ENCODE data around the gene TSPAN5.

DNA sequence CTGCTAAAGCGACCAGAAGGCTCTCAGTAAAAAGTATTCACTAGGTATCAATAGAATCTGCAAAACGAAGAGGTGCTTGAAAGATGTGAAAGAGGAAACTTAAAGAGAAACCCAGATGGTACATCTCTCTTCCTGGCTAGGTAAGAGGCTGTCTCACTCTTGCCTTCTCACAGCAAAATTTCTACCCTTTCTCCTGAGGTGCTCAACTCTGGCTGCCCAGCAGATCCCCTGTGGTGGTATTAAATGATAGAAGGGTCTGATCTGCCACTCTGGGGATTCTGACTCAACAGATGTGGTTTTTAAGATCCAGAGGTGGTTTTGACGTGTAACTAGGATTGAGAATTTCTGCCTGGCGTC, 14.9 kb upstream of the TSPAN5 start:
- TF ChIP-seq, protein P1, sequence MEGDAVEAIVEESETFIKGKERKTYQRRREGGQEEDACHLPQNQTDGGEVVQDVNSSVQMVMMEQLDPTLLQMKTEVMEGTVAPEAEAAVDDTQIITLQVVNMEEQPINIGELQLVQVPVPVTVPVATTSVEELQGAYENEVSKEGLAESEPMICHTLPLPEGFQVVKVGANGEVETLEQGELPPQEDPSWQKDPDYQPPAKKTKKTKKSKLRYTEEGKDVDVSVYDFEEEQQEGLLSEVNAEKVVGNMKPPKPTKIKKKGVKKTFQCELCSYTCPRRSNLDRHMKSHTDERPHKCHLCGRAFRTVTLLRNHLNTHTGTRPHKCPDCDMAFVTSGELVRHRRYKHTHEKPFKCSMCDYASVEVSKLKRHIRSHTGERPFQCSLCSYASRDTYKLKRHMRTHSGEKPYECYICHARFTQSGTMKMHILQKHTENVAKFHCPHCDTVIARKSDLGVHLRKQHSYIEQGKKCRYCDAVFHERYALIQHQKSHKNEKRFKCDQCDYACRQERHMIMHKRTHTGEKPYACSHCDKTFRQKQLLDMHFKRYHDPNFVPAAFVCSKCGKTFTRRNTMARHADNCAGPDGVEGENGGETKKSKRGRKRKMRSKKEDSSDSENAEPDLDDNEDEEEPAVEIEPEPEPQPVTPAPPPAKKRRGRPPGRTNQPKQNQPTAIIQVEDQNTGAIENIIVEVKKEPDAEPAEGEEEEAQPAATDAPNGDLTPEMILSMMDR (IDR thresholded peaks at IDR 0.05; ENCODE audit: insufficient read depth, low read length), result no peak
- TF ChIP-seq POLR2AphosphoS5 (IDR thresholded peaks at IDR 0.05; ENCODE audit: low read depth), result no peak
- TF ChIP-seq, protein P2, sequence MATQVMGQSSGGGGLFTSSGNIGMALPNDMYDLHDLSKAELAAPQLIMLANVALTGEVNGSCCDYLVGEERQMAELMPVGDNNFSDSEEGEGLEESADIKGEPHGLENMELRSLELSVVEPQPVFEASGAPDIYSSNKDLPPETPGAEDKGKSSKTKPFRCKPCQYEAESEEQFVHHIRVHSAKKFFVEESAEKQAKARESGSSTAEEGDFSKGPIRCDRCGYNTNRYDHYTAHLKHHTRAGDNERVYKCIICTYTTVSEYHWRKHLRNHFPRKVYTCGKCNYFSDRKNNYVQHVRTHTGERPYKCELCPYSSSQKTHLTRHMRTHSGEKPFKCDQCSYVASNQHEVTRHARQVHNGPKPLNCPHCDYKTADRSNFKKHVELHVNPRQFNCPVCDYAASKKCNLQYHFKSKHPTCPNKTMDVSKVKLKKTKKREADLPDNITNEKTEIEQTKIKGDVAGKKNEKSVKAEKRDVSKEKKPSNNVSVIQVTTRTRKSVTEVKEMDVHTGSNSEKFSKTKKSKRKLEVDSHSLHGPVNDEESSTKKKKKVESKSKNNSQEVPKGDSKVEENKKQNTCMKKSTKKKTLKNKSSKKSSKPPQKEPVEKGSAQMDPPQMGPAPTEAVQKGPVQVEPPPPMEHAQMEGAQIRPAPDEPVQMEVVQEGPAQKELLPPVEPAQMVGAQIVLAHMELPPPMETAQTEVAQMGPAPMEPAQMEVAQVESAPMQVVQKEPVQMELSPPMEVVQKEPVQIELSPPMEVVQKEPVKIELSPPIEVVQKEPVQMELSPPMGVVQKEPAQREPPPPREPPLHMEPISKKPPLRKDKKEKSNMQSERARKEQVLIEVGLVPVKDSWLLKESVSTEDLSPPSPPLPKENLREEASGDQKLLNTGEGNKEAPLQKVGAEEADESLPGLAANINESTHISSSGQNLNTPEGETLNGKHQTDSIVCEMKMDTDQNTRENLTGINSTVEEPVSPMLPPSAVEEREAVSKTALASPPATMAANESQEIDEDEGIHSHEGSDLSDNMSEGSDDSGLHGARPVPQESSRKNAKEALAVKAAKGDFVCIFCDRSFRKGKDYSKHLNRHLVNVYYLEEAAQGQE (IDR thresholded peaks at IDR 0.05; ENCODE audit: insufficient replicate concordance, low read depth), result no peak
- TF ChIP-seq GABPA (IDR thresholded peaks at IDR 0.05; ENCODE audit: low read depth), result no peak

Measured in HL-60 (cell line).